Activated T-cell treated with anti-CD3 and anti-CD28 coated beads for 4 hours (primary cell): Measurements from ENCODE around the gene SOX11.

ENCODE experiments used
- DNase-seq: peaks from one replicate; pipeline ENCODE4 v3.0.0-alpha.2; 2020

The SOX11 gene

GRCh38 chr2:5692561-5693286 lies 540 bp downstream of the SOX11 start:
- DNase-seq, result no peak

- no peak for DNase-seq
Observed at GRCh38 chr2:5693287-5694201, 1.4 kb downstream of the SOX11 start.

GRCh38 chr2:5694306-5694705 lies 2.1 kb downstream of the SOX11 start:
- no peak for DNase-seq

GRCh38 chr2:5695654-5696403 lies 3.6 kb downstream of the SOX11 start:
- DNase-seq, result no peak

GRCh38 chr2:5696404-5696944 lies 4.3 kb downstream of the SOX11 start:
- DNase-seq, result no peak

GRCh38 chr2:5696945-5697521 lies 4.8 kb downstream of the SOX11 start:
- DNase-seq, result no peak

- no peak for DNase-seq
Observed at GRCh38 chr2:5697562-5697961, 5.4 kb downstream of the SOX11 start.

- no peak for DNase-seq
Observed at GRCh38 chr2:5698134-5698533, 6.0 kb downstream of the SOX11 start.

- DNase-seq, result no peak
Observed at GRCh38 chr2:5699963-5700362, 7.8 kb downstream of the SOX11 start.

GRCh38 chr2:5700551-5700950 lies 8.4 kb downstream of the SOX11 start:
- no peak for DNase-seq

GRCh38 chr2:5701266-5701665 lies 9.1 kb downstream of the SOX11 start:
- no peak for DNase-seq

- DNase-seq, result no peak
Observed at GRCh38 chr2:5703166-5703565, 11.0 kb downstream of the SOX11 start.

- DNase-seq, result no peak
Observed at GRCh38 chr2:5705490-5705889, 13.3 kb downstream of the SOX11 start.

GRCh38 chr2:5706717-5707455 lies 14.7 kb downstream of the SOX11 start:
- DNase-seq, result no peak

- no peak for DNase-seq
Observed at GRCh38 chr2:5710615-5711014, 18.4 kb downstream of the SOX11 start.

- DNase-seq, result no peak
Observed at GRCh38 chr2:5713101-5713500, 20.9 kb downstream of the SOX11 start.

- DNase-seq, result no peak
Observed at GRCh38 chr2:5719629-5720334, 27.6 kb downstream of the SOX11 start.

GRCh38 chr2:5720426-5720825 lies 28.2 kb downstream of the SOX11 start:
- no peak for DNase-seq

- no peak for DNase-seq
Observed at GRCh38 chr2:5722236-5722635, 30.1 kb downstream of the SOX11 start.

GRCh38 chr2:5723791-5724735 lies 31.9 kb downstream of the SOX11 start:
- DNase-seq, result no peak
